Fibroblast of skin of left biceps (primary cell): ENCODE data around the gene XXYLT1.
"Not testable (repeated sequence)": the region's sequence is repeated elsewhere in the genome, so short reads cannot be mapped to it uniquely, and the experiment has no call there.

ENCODE experiments used
- DNase-seq, 2 experiments: peaks; one replicate each; pipeline ENCODE4 v3.0.0-alpha.2; 2013; ENCODE audit warnings: low read depth in 2 of 2

XXYLT1 gene, protein sequence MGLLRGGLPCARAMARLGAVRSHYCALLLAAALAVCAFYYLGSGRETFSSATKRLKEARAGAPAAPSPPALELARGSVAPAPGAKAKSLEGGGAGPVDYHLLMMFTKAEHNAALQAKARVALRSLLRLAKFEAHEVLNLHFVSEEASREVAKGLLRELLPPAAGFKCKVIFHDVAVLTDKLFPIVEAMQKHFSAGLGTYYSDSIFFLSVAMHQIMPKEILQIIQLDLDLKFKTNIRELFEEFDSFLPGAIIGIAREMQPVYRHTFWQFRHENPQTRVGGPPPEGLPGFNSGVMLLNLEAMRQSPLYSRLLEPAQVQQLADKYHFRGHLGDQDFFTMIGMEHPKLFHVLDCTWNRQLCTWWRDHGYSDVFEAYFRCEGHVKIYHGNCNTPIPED

DNA sequence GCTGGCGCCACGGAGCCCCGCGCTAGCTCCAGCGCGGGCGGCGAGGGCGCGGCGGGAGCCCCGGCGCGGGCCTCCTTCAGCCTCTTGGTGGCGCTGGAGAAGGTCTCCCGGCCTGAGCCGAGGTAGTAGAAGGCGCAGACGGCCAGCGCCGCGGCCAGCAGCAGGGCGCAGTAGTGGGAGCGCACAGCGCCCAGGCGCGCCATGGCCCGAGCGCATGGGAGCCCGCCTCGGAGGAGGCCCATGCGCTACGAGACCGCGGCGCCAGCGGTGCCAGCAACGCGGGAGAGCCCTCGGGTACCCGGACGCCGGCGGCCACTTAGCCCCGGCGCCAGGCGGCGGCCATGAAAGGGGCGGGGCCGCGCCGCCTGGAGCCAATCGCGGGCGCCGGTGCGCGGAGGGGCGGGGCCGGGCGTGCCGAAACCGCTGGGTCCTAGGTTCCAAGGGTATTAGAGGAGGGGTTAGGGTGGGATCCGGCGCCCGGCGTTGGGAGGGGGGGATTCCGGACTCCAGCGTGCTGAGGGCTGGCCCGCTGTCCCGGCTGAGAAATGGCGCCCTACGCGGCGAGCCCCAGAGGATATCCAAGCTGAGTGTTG lies at the start of gene XXYLT1:
XXYLT1 (minus strand) TSS at position 343 of the 593 bp plus-strand sequence; CDS start at position 242, 101 bp downstream.
- DNase-seq = peak; percentile 71 to 75

DNA sequence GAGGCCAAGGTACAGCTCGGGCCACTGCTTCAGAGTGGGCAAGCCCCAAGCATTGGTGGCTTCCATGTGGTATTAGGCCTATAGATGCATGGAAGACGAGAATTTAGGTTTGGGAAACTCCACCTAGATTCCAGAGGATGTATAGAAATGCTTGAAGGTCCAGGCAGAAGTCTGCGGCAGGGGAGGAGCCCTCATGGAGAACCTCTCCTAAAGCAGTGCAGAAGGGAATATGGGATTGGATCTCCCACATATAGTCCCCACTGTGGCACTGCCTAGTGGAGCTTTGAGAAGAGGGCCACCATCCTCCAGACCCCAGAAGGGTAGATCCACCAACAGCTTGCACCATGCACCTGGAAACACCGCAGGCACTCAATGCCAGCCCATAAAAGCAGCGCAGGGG lies 48.1 kb upstream of the XXYLT1 start:
- no peak for DNase-seq

DNA sequence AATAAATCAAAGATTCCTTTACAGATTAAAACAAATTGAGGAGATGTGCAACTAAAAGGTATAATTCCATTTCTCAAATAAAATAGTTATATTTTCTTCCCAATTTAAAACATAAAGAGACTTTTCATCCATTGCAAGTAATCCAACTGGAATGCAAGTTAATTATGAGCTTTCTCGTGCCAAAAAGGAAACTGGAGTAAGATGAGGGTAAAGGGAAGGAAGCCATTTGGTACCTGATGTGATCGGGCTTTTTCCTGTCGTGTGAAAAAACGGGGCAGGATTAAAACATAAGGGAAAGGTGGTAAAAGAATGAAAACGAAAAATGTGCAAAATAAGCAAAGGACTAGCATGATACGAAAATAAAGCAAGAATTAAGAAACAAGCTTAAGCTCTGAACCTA lies 41.8 kb upstream of the XXYLT1 start:
- no peak for DNase-seq

DNA sequence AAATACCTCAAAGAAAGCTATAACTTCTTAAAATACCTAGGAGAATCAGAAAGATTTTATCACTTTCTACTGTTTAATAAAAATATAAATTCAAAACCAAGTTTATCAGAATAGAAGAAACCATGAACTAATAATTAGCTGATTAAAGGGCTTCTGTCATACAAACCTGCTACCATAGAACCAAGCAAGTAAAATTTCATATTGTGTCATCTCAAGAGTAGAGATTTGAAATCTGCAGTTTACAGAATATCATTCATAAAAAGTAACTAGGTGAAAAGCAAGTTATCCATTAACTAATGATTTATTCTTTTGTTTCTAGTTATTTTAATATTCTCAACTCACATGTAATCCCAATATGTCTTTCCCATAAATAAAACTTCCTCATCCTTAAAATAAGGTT lies 36.8 kb upstream of the XXYLT1 start:
- no peak for DNase-seq

DNA sequence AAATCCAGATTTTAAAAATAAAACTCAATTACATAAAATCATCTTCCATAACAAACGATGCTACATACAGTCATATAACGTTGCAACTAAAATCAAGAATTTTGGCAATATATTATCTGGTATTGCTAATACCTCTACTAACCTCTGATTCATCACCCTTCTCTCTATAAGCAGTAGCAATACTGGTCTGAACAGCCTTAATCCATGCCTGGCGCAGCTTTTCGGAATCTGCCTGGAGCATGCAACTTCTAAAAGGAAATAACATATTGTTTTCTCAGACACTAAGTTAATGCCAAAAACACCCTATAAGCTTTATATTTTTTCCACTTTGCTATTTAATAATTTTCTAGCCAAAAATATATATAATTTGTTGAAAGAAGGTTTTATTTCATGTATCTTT lies 35.4 kb upstream of the XXYLT1 start:
- no peak for DNase-seq

DNA sequence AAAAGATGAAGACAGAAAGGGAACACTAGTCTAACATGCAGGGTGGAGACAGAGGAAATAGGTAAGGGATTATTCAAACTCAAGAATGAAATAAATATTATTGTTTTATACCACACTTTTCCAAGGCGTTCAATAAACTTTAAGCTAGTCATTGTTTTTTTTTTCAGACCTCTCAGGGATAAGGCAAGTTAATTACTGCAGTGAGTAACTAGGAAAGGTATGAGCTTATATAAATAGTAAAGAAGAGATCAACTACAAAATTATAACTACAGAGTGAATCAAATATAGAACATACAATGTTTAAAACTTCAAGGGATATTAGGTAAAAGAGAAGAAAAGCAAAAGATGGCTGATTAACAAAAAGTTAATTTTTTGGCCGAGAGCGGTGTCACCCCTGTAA lies 31.5 kb upstream of the XXYLT1 start:
- no peak for DNase-seq

DNA sequence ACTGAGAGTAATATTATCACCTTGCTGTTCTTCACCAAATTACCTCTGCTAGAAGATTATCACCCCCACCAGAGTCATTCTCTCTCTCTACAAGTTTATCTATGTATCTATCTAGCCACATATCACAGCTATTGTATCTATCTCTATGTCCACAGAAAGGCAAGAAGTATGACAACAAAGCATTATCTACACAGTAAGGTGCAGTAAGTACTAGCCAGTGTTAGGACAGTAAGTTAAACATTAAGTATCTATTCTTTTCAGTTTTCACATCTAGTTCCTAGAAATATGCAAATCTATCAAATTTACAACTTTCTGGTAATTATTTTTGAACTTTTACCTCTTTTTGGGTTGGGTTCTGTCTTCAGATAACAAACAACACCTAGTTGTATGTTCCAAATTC lies 26.5 kb upstream of the XXYLT1 start:
- no peak for DNase-seq

DNA sequence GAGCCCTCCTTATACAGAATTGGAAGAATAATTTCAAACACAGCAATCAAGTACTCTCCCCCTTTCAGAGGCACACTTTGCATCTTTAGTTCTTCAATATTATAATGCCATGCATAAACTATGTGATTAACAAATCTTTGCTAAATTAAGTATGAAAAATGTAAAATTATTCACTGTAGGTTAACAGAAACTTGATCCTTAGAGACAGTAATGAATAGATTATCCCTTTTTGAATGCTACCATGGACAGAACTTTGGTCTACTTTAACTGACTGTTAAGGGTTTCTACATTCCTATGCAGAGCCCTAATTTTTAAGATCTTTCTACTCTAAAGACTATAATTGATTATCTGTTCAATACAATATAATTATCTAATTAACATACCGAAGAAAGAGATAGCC lies 25.7 kb upstream of the XXYLT1 start:
- no peak for DNase-seq

DNA sequence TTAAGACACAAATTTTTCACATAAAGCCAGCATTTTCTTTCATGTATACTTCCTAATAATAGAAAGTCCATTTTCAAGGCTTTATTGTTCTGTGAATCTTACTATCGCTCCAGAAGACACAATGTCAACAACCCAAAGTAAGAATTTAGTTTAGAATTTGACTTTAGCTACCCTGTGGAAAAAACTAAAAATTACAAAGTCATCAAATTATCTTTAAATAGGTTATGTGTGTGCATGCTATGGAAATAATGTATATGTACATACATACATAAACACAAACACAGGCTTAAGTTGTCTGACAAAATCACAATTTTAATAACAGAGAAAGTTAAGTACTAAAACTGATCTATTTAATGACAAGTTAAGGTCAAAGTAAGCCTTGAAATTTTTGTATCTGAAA lies 20.2 kb upstream of the XXYLT1 start:
- DNase-seq = no peak

DNA sequence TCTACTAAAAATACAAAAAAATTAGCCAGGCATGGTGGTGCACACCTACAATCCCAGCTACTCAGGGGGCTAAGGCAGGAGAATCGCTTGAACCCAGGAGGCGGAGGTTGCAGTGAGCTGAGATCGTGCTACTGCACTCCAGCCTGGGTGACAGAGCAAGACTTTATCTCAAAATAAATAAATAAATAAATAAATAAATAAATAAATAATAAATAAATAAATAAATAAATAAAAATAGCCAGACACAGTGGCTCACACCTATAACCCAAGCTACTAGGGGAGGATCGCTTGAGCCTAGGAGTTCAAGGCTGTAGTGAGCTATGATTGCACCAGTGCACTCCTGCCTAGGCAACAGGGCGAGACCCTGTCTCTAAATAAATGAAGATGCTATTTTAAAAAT lies 19.7 kb upstream of the XXYLT1 start:
- not testable (repeated sequence) for DNase-seq

DNA sequence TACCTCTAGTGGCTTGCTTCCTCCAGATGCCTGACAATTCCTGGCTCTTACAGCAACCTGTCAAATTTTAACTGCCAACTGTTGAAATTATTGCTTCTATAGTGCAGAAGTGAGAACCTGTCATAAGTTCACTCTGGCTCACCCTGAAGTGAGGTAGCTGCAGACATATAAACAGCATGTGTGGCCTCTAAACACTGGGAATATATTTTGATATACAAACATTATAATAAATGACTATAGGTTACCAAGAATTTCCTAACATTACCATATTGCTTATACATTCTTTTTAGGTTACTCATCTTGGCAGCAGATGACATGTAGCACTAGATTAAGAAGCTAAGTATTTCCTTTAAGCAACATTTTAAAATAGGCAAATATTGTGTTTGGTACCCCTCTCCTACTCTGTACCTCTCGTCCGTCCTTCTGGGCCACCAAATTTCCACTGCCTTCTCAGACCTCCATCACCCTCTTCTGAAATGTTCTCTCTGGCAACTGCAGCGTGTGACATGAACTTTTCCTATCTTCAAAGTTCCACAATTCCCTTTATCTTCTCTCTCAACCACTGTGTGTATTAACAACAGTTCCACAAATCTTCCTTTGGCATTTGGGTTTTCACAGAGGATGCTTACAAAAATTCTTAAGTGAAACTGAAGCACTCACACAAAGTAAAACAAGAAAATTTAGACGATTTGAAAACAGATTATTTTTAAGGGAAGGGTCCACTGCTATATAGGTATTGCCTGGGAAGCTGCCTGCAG lies 15.3 kb upstream of the XXYLT1 start:
- peak; percentile 54 to 62 for DNase-seq

DNA sequence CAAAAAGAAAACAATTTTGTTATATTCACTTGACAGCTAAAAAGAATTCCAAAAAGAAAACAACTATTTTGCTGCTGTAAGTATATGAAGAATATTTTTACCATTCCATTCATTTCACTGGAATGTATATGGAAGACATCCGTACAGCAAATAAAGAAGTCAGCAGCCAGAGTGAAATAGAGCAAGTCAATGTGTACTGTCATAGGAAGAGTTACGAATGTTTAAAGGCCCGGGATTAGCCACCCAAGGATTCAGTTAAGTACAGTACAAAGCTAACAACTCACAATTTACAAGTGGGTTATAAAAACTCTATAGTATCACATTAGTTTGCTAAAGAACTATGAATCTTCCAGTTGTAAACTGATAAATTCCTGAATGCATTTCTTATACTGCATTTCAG lies 14.4 kb upstream of the XXYLT1 start:
- no peak for DNase-seq

DNA sequence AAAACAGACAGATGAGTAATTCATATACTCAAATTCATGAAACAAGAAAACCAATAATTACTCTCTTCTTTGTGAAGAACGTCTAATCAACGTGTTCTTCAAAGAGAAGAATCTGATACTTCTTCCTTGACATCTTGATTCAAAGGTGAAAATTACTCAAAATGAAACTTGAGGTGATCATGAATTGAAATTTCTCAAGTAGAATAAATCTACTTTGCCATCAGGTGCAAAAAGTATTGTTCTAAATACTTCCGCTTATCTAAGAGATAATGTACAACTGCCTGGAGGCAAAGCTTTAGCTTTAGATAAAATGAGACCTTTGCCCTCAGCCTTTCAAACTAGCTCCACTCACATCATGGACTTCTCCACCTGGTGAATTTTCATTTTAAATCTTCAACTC lies 13.9 kb upstream of the XXYLT1 start:
- DNase-seq = no peak

DNA sequence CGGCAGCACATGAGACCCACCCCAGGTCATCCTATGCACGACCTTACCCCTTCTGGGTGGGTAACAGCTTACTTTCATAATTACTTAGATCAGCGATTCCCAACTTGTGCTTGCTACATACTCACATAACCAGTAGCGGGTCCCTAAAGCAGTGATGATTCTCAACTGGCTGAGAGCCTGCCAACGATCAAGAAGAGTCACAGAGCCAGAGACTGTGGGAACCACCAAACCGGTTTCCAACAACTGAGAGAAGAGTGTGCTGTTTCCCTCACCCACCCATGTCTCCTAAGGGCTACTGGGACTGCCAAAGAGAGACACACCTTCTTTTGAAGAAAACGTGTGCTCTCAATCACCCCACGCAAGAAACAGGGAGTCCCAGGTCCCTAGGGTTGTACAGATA lies 12.0 kb upstream of the XXYLT1 start:
- DNase-seq = no peak

DNA sequence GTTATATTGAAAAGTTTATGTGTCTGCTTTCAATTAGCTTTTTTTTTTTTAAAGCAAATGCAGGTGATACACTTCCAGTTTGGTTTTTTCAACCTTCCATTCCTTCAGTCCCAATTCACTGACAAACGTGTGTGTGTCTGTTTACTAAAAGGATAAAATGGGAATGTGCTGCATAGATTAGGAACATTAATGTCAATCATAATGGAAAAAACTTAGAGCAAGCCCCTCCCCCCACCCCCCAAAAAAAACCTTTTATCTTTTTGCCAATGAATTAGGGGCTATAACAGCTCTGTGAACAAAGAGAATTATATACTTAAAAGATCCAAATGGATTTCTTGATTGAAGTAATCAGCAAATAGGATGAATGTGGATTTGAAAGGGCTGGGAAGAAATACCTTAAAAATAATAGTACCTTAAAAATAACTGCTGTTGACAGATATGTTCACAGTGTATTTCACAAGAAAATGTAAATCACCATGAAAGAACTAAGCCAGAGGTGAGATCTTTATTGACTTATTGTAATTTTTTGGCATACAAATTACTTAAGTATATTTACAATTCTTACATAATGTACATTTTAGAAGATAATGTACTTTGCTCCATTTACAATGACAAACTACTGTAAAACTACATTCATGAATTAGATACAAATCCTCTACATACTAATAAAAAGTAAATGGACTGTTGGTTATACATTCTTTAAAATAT lies 3.5 kb upstream of the XXYLT1 start:
- no peak for DNase-seq

DNA sequence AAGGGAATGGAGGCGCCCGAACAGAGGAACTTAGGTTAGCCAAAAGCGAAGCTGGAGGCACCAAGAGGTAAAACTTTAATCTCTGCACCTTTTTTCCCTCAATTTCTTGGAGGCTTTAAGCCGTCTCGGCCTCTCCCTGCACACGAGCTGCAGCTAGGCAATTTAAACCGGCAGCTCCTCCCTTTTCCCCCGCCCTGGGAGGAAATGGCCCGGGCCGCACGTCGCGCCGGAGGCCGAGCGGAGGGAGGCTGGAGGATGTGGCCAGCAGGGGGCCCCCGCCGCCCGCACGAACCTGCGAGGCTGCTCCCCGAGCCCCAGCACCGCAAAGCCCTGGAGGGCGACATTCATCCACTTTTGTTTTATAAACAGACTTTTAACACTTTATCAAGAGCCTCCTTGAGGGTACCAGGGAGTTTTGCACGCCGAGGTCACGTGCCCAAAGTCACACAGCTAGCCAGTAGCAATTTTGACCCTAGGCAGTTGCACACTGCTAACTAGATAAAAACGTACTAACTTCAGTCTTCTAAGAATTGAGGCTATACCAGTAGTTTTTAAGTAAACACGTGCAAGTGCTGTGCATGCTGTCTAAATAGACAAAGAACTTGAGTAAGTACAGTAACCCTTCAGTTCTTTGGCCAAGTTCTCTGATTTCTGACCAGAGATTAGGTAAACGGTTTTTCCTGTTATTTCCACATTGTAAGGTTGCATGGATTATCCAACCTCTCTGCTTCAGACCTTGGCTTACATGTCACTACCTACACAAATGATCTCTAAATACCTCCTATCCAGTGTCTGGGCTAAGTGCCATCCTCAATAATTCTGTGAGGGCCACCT lies 668 bp upstream of the XXYLT1 start:
- DNase-seq = peak; percentile 55 to 74

DNA sequence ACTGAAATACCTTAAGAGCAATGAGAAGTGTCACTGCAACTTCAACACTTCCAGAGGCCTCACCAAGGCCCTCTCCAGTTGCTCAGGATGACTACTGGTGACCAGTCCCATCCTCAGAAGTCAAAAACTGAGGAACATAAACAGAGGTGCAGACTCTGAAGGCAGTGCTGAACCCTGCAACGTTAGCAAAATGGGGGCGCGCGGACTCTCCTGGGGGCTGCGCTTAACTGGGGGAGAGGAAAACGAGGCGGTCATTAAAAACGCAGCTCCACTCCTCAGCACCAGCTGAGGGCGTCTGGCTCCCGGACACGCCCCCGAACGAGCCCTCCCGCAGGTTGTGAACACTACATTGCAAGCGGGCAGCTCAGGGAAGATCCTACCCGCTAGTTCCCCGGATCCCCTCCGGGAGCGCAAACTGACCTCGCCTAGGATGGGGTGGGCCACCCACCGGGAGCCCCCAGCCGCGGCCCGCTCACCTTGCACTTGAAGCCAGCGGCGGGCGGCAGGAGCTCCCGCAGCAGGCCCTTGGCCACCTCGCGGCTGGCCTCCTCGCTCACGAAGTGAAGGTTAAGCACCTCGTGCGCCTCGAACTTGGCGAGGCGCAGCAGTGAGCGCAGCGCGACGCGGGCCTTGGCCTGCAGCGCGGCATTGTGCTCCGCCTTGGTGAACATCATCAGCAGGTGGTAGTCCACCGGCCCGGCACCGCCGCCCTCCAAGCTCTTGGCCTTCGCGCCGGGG lies 711 bp downstream of the XXYLT1 start:
- DNase-seq = no peak

DNA sequence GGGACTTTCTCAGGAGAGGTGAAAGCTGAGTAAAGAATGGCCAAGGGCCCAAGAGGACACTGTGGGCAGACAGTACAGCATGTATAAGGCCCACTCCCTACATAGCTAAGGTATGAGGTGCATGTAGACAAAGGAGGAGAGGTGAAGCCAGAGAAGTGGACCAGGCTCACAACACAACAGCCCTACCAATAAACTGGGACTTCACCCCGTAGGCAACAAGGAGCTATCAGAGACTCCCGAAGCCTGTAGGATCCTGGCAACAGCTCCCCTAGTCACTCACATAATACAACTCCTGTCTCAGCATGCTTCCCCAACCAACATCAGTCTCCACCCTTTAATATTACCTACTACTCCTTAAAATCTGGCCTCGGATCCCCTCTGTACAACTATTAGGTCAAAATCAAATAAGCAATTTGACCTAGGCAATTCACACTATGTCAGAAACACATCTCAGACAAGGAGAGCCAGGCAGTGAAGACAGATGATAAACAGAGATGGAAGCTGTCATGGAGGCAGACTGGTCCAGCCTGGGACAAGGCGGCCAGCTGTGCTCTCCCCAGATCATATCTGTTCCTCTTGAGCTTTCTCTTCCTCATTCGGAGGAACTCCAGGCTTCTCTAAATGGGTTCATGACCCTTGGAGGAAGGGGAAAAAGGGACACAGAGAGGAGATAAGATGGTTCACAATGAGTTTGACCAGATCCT lies 1.4 kb downstream of the XXYLT1 start:
- no peak for DNase-seq

DNA sequence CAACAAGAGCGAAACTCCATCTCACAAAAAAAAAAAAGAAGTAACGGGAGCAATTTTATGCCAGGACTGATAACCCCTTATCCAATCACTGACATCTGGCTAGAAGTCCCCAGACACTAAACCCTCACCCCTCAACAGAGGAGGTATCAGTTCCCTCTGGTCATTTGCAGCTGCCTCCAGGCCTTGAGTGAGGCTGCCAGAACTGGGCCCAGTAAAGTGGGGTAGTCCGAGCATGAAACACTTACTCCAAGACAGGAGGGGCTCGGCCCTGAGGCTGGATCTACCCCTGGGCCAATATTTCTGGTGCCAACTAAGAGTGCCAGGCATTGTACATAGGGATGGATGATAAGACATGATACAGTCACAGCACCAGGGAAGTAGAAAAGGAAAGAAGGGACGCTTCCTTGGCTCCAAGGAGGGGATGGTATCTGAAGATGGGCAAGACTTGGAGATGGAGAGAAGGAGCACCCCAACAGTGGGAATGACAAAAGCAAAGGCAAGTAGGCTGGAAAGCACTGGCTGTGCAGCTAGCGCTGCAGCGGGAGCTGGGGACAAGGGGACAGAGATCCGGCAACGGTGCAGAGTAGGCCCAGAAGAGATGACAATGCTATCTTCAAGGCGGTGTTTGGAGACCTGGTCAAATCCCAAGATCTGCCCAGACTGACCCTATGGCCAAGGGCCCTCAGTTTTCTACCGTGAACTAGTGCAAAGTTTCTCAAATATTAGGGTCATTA lies 2.2 kb downstream of the XXYLT1 start:
- no peak for DNase-seq
